ENCODE results near the gene CA7.

Gene CA7

GRCh38 chr16:66886914-66887313 lies 42.7 kb downstream of the CA7 start:
- peaks cover 11% of the 10 kb centered on the region for H3K36me3 ChIP-seq
- H3K4me1 ChIP-seq (ENCODE audit: control insufficient read depth in 1 of 2, insufficient read depth in 1 of 2, low read depth in 1 of 2, low read length in 1 of 2), result no peaks in the 10 kb centered on the region

GRCh38 chr16:66888647-66889615 lies 44.7 kb downstream of the CA7 start:
- Histone ChIP-seq H3K27ac (no peak overlapping the region), H3K9me3 (no peaks in the 10 kb centered on the region), H3K4me3 (ENCODE audit: low read depth in 1 of 2, low read length in 1 of 2) (no peak overlapping the region), H3K4me1 (ENCODE audit: control insufficient read depth in 1 of 2, insufficient read depth in 1 of 2, low read depth in 1 of 2, low read length in 1 of 2) (no peaks in the 10 kb centered on the region), H3K36me3 (peaks cover 11% of the 10 kb centered on the region), H3K27me3 (no peaks in the 10 kb centered on the region)
- TF ChIP-seq CTCF (IDR thresholded peaks at IDR 0.05), result no peak

More at GRCh38 chr16:66886914-66887313, 42.7 kb downstream of the CA7 start:
- H3K9me3 ChIP-seq, result no peaks in the 10 kb centered on the region
- no peak overlapping the region for H3K4me3 ChIP-seq (ENCODE audit: low read depth in 1 of 2, low read length in 1 of 2)
- no peak overlapping the region for H3K27ac ChIP-seq
- peaks cover under 1% of the 10 kb centered on the region for H3K27me3 ChIP-seq
- no peak for TF ChIP-seq CTCF (IDR thresholded peaks at IDR 0.05)

DNA sequence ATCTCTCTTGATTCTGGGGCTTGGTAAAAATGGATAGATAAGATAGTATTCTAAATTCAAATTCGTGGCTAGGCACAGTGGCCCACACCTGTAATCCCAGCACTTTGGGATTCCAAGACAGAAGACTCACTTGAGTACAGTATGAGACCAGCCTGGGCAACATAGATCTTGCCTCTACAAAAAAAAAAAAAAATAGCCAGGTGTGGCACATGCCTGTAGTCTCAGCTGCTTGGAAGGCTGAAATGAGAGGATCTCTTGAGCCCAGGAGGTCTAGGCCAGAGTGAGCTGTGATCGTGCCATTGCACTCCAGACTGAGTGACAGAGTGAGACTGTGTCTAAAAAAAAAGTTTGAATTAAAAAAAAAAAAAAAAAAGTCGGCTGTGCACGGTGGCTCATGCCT lies 45.4 kb downstream of the CA7 start:
- Histone ChIP-seq H3K27ac (no peak overlapping the region), H3K9me3 (no peaks in the 10 kb centered on the region), H3K4me1 (ENCODE audit: control insufficient read depth in 1 of 2, insufficient read depth in 1 of 2, low read depth in 1 of 2, low read length in 1 of 2) (no peaks in the 10 kb centered on the region), H3K4me3 (ENCODE audit: low read depth in 1 of 2, low read length in 1 of 2) (no peak overlapping the region), H3K27me3 (no peaks in the 10 kb centered on the region), H3K36me3 (peaks cover 10% of the 10 kb centered on the region)
- no peak for TF ChIP-seq CTCF (IDR thresholded peaks at IDR 0.05)

GRCh38 chr16:66890799-66891198 lies 46.6 kb downstream of the CA7 start:
- Histone ChIP-seq H3K9me3 (no peaks in the 10 kb centered on the region), H3K27ac (no peak overlapping the region), H3K4me1 (ENCODE audit: control insufficient read depth in 1 of 2, insufficient read depth in 1 of 2, low read depth in 1 of 2, low read length in 1 of 2) (no peaks in the 10 kb centered on the region), H3K36me3 (no peaks in the 10 kb centered on the region), H3K27me3 (no peaks in the 10 kb centered on the region), H3K4me3 (ENCODE audit: low read depth in 1 of 2, low read length in 1 of 2) (no peak overlapping the region)
- no peak for TF ChIP-seq CTCF (IDR thresholded peaks at IDR 0.05)

DNA sequence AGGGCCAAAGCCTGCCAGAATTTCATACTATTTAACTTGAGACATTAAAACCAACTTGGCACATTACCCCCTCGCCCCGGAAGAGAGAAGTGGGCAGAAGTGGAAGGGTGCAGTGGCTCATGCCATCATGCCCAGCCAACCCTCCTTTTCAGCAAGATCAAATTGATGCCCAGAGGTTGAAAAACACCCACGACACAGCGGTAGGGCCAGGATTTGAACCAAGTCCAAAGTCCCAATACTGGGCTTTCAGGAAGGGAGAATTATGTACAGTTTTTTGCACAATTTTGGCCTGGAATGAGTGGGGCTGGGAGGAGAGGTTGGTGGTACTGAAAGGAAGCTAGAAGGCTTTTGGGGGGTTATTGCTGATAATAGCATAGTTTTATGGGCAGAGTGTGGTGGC lies 47.1 kb downstream of the CA7 start:
- Histone ChIP-seq H3K27me3 (no peaks in the 10 kb centered on the region), H3K4me3 (ENCODE audit: low read depth in 1 of 2, low read length in 1 of 2) (no peak overlapping the region)
- no peak for TF ChIP-seq CTCF (IDR thresholded peaks at IDR 0.05)

More for the DNA sequence above, 47.1 kb downstream of the CA7 start:
- no peaks in the 10 kb centered on the region for H3K36me3 ChIP-seq
- no peaks in the 10 kb centered on the region for H3K9me3 ChIP-seq
- no peak overlapping the region for H3K27ac ChIP-seq
- H3K4me1 ChIP-seq (ENCODE audit: control insufficient read depth in 1 of 2, insufficient read depth in 1 of 2, low read depth in 1 of 2, low read length in 1 of 2), result no peaks in the 10 kb centered on the region
